ES-I3 (cell line): ENCODE results near the gene PDHA1.

Experiments
- H3K36me3 ChIP-seq: 2 replicates; pipeline ENCODE4 v1.6.1; 2013; ENCODE audit warnings: mild to moderate bottlenecking, low read length, control low read depth, moderate library complexity; ENCODE audit not compliant: insufficient read depth
- H3K4me1 ChIP-seq: 2 replicates; pipeline ENCODE4 v1.6.1; 2013; ENCODE audit warnings: mild to moderate bottlenecking, control low read depth, low read length; ENCODE audit not compliant: insufficient read depth
- H3K9ac ChIP-seq: 2 replicates; pipeline ENCODE4 v1.6.1; 2013; ENCODE audit warnings: low read depth, mild to moderate bottlenecking, low read length, moderate library complexity
- H3K9me3 ChIP-seq: 2 replicates; pipeline ENCODE4 v1.6.1; 2013; ENCODE audit warnings: mild to moderate bottlenecking, low read length, moderate library complexity; ENCODE audit not compliant: control insufficient read depth, insufficient read depth

Gene PDHA1

DNA sequence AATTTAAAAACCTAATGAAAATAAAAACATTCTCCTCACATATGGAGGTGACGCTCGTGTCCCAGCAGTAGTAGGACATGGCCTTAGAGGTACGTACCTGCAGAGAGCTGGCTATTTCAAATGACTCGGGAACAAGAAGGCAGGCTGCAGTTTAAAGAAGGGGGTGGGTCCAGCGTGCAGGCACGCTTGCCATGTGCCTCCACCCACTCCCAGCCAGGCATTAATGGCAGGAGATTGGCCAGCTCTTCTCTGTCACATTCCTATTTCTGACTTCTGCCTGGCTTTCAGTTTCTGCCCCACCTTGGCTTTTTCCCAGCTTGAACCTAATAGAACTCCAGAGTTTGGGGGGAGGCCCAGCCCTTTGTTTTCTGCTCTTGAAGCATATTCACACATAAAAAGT is 17.2 kb downstream of the PDHA1 start:
- Histone ChIP-seq H3K9me3 (no peaks in the 10 kb centered on the region), H3K9ac (no peak overlapping the region), H3K36me3 (peaks cover 7% of the 10 kb centered on the region), H3K4me1 (no peaks in the 10 kb centered on the region)

DNA sequence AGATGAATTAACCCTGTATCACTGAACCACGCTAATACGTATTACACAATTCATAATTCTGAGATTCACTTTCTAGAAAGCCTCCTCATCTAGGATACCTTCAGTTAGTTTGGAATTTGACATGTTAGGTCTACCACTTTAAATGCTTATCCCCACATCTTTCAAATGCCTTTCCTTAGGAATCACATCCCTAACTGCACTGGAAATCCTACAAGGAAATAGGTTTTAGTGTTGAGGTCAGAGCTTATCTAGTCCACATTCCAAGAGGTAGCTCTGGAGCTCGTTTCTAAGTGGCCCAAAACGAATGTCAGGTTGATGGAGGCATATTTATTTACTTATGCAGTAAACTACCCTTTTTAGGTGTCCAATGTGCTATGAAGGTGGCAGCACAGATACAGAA is 18.0 kb downstream of the PDHA1 start:
- no peaks in the 10 kb centered on the region for H3K4me1 ChIP-seq
- H3K9me3 ChIP-seq: no peaks in the 10 kb centered on the region
- peaks cover 7% of the 10 kb centered on the region for H3K36me3 ChIP-seq
- H3K9ac ChIP-seq: no peak overlapping the region

GRCh38 chrX:19368576-19368975 is 24.8 kb downstream of the PDHA1 start:
- Histone ChIP-seq H3K36me3 (no peaks in the 10 kb centered on the region; the same call in 1 of the 2 replicates), H3K9ac (no peak overlapping the region), H3K4me1 (no peaks in the 10 kb centered on the region; the same call in 1 of the 2 replicates), H3K9me3 (no peaks in the 10 kb centered on the region)

GRCh38 chrX:19370061-19370460 is 26.3 kb downstream of the PDHA1 start:
- Histone ChIP-seq H3K36me3 (no peaks in the 10 kb centered on the region), H3K9ac (no peak overlapping the region), H3K4me1 (no peaks in the 10 kb centered on the region; the same call in 1 of the 2 replicates), H3K9me3 (no peaks in the 10 kb centered on the region; the same call in 1 of the 2 replicates)

- Histone ChIP-seq H3K9me3 (no peaks in the 10 kb centered on the region; the same call in 1 of the 2 replicates), H3K4me1 (no peaks in the 10 kb centered on the region; the same call in 1 of the 2 replicates), H3K9ac (peak overlapping the region; percentile 74; the same call in 1 of the 2 replicates), H3K36me3 (no peaks in the 10 kb centered on the region)
Measured at GRCh38 chrX:19372170-19372546, 28.4 kb downstream of the PDHA1 start.

GRCh38 chrX:19372547-19373331 is 29.0 kb downstream of the PDHA1 start:
- Histone ChIP-seq H3K4me1 (no peaks in the 10 kb centered on the region; the same call in 1 of the 2 replicates), H3K9me3 (no peaks in the 10 kb centered on the region; the same call in 1 of the 2 replicates), H3K36me3 (no peaks in the 10 kb centered on the region), H3K9ac (peak overlapping the region; percentile 74)

DNA sequence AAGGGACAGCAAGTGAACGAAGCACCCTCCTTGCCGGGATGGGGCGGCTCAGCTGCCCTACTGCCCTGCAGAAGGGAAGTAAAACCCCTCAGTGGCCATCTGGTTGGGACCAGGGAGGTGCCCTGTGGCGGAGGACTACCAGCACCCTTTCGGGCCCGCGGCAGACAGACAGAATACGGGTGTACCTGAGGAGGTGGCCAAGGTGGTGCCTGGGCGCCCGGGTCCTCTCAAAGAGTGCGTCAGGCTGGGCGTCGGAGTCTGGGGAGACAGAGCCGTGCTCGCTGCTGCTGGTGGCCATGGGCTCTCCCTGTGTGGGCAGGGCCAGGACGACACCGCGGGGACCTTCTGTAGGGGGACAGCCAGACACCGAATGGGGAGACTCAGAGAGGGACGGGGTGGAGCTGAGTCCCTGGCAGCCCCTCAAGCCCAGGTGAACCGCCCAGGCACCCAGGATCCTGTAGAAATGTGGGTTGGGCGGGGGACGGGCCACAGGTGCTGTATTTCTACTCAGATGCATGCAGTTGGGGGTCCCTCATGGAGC is 29.7 kb downstream of the PDHA1 start:
- Histone ChIP-seq H3K9me3 (no peaks in the 10 kb centered on the region; the same call in 1 of the 2 replicates), H3K4me1 (no peaks in the 10 kb centered on the region; the same call in 1 of the 2 replicates), H3K36me3 (no peaks in the 10 kb centered on the region), H3K9ac (peak overlapping the region; percentile 74)

- H3K9ac ChIP-seq: no peak overlapping the region
- no peaks in the 10 kb centered on the region for H3K36me3 ChIP-seq
- H3K9me3 ChIP-seq: no peaks in the 10 kb centered on the region; the same call in 1 of the 2 replicates
- H3K4me1 ChIP-seq: no peaks in the 10 kb centered on the region; the same call in 1 of the 2 replicates
Measured at GRCh38 chrX:19375546-19375945, 31.8 kb downstream of the PDHA1 start.

DNA sequence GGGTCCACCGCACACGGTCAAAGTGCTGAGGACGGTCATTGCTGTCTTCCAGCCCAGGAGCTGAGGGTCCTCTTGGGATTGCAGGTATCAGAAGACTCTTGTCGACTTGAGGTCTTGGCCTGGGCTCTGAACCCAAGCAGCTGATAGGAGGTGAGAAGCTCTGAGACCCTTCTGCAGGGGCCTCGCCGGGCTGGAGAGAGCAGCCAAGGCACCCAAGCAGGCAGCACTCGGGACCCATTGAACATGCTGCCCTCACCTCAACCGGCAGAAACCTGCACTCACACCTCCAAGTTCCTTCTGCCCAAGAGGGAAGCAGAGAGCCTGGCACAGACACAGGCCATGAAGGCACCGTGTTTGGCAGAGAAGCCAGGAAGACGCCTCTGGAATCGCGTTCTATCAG is 34.1 kb downstream of the PDHA1 start:
- no peaks in the 10 kb centered on the region for H3K36me3 ChIP-seq
- no peaks in the 10 kb centered on the region; the same call in 1 of the 2 replicates for H3K9me3 ChIP-seq
- no peak overlapping the region for H3K9ac ChIP-seq
- no peaks in the 10 kb centered on the region for H3K4me1 ChIP-seq

DNA sequence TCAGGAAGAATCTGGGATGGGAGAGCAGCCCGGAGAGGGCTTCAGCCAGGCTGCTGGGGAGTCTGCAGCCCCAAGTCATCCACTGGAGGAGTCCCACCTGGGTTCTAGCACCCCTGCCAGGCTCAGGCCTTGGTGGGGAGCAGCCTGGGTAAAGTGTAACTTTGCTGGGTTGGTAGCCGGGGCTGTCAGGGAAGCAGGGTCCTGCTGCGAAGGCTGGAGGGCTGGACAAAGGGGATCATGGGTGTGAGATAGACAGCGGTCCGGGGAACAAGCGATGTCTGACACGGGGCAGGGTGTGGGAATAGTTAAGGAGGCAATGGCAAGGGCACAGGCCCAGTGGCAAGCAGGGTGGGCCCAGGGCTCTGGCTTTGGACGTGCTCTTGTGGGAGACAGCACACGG is 37.6 kb downstream of the PDHA1 start:
- Histone ChIP-seq H3K4me1 (no peaks in the 10 kb centered on the region), H3K9ac (no peak overlapping the region), H3K36me3 (no peaks in the 10 kb centered on the region), H3K9me3 (no peaks in the 10 kb centered on the region)

GRCh38 chrX:19382555-19383145 is 38.9 kb downstream of the PDHA1 start:
- H3K9ac ChIP-seq: no peak overlapping the region
- no peaks in the 10 kb centered on the region for H3K4me1 ChIP-seq
- H3K36me3 ChIP-seq: no peaks in the 10 kb centered on the region
- no peaks in the 10 kb centered on the region for H3K9me3 ChIP-seq

DNA sequence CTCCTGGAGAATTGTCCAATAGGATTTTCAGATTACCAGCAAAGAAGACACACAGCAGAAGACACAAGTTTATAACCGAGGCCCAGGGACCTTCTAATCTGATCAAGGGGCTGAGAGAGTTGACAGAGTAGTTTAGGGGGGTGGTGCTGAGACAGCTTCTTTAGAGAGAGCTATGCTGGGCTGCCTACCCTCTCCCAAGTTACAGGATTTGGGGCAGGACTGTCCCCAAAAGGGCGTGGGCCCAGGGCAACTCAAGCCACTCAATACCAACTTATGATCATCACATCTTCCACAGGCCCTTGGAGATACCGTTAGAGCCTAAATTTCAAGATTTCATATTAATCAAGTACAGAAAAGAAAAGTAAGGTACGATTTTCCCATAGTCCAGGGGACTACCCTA is 43.0 kb downstream of the PDHA1 start:
- Histone ChIP-seq H3K9ac (no peak overlapping the region), H3K9me3 (no peaks in the 10 kb centered on the region), H3K36me3 (no peaks in the 10 kb centered on the region), H3K4me1 (no peaks in the 10 kb centered on the region; the same call in 1 of the 2 replicates)

DNA sequence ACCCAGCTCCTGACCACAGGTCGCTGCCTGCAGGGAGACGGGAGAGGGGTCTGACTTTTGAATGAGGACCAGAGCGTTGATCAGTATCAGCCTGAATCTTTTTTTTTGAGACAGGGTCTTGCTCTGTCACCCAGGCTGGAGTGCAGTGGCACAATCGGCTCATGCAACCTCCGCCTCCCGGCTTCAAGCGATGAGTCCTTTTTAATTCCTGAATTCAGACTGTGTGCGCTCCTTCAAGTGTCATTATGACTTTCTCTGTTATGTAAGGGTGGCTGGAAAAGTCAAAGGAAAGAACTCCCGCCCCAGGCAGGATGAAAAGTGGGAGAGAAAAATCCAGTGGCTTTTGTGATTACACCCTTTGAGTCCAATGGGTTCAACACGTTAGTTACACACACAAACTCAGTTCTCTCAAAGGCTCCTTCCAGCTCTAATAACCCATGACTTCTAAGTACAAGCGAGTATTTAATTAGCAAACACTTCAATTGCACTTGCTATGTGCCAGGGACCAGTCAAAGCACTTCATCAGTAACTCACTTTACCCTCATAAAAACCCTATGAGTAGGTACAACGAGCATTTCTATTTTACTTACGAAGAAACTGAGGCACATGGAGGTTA is 44.4 kb downstream of the PDHA1 start:
- no peaks in the 10 kb centered on the region for H3K9me3 ChIP-seq
- H3K4me1 ChIP-seq: no peaks in the 10 kb centered on the region; the same call in 1 of the 2 replicates
- no peaks in the 10 kb centered on the region for H3K36me3 ChIP-seq
- H3K9ac ChIP-seq: no peak overlapping the region

GRCh38 chrX:19388741-19389140 is 45.0 kb downstream of the PDHA1 start:
- Histone ChIP-seq H3K9me3 (no peaks in the 10 kb centered on the region), H3K36me3 (no peaks in the 10 kb centered on the region), H3K4me1 (no peaks in the 10 kb centered on the region; the same call in 1 of the 2 replicates), H3K9ac (no peak overlapping the region)
